ENCODE results near the gene MAPK14. TPM values are rescaled to one million over a fixed set of nuclear protein-coding genes. Genes with fewer than 3 reads are reported as not detected.

MAPK14 gene
- total and polyA plus RNA-seq, 2 of the 4 experiments (the other 2 are of a cell fraction), result 28.4 to 74.4 TPM

DNA sequence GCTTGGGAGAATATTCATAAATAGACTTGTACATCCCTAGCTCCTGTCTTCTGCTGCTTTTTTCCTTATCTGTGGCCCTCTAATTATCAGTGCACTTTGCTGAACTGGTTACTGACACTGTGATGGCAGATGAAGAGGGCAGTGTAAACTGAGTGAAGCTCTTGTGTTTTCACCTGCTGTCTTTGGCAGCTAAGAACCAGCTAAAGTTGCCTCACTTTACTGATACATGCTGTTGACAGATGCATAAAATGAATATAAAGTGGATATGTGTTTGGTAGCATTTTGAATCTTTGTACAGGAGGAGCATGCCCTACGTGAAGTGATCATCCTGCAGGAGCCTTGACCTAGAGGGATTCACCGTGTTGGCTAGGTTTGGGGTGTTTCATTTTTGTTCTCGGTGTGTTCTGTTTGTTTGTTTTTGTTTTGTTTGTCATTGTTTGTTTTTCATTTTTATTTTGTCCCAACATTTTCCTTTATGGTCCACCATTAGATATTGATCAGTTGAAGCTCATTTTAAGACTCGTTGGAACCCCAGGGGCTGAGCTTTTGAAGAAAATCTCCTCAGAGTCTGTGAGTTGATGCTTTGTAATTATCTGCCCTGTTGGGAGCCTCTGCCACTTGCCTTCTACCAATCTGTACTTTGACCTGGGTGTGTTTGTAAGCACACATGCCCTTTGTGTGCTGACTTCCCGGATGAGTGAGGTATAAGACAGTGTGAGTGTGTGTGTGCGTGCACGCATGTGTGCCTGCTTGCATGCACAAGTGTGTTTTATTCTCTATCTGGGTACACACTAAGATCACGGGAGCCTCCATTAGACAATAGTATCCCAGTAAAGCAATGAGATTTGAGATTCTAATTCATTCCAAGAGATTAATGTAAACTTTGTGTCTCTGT is 68.1 kb downstream of the MAPK14 start:
- no peak overlapping the region; the same call in 1 of the 2 replicates for H2AK5ac ChIP-seq (ENCODE audit: low read depth, low read length)
- TF ChIP-seq, protein P1, sequence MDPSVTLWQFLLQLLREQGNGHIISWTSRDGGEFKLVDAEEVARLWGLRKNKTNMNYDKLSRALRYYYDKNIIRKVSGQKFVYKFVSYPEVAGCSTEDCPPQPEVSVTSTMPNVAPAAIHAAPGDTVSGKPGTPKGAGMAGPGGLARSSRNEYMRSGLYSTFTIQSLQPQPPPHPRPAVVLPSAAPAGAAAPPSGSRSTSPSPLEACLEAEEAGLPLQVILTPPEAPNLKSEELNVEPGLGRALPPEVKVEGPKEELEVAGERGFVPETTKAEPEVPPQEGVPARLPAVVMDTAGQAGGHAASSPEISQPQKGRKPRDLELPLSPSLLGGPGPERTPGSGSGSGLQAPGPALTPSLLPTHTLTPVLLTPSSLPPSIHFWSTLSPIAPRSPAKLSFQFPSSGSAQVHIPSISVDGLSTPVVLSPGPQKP (IDR thresholded peaks at IDR 0.05; ENCODE audit: borderline replicate concordance, low read depth, low read length), result no peak
- no peak for TF ChIP-seq MAZ (IDR thresholded peaks at IDR 0.05; ENCODE audit: borderline replicate concordance, low read depth, low read length)
- no peak for TF ChIP-seq MXI1 (IDR thresholded peaks at IDR 0.05; ENCODE audit: borderline replicate concordance, low read depth, low read length)
- TF ChIP-seq RFX5 (IDR thresholded peaks at IDR 0.05; ENCODE audit: low read depth, low read length), result no peak
- no peak for TF ChIP-seq SMC3 (IDR thresholded peaks at IDR 0.05; ENCODE audit: low read depth, low read length)
- TF ChIP-seq FOS (IDR thresholded peaks at IDR 0.05; ENCODE audit: low read depth, low read length), result no peak
- TF ChIP-seq, protein P2, sequence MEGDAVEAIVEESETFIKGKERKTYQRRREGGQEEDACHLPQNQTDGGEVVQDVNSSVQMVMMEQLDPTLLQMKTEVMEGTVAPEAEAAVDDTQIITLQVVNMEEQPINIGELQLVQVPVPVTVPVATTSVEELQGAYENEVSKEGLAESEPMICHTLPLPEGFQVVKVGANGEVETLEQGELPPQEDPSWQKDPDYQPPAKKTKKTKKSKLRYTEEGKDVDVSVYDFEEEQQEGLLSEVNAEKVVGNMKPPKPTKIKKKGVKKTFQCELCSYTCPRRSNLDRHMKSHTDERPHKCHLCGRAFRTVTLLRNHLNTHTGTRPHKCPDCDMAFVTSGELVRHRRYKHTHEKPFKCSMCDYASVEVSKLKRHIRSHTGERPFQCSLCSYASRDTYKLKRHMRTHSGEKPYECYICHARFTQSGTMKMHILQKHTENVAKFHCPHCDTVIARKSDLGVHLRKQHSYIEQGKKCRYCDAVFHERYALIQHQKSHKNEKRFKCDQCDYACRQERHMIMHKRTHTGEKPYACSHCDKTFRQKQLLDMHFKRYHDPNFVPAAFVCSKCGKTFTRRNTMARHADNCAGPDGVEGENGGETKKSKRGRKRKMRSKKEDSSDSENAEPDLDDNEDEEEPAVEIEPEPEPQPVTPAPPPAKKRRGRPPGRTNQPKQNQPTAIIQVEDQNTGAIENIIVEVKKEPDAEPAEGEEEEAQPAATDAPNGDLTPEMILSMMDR (conservative IDR thresholded peaks at IDR 0.05; ENCODE audit: low read depth, low read length), result no peak
- TF ChIP-seq BHLHE40 (IDR thresholded peaks at IDR 0.05; ENCODE audit: low read depth, low read length), result no peak
- TF ChIP-seq CHD1 (IDR thresholded peaks at IDR 0.05; ENCODE audit: low read depth, low read length), result no peak
- TF ChIP-seq POLR2A (IDR thresholded peaks at IDR 0.05; ENCODE audit: low read depth, low read length), result no peak
- no peak for TF ChIP-seq CEBPB (IDR thresholded peaks at IDR 0.05; ENCODE audit: low read depth, low read length)
- BruUV-seq (replicated peaks), result no TSS peak
- no peak overlapping the region for H2AK9ac ChIP-seq (replicated peaks; ENCODE audit: low read depth, low read length, poor library complexity)
- peaks cover 14 to 24% of the 10 kb centered on the region in 2 experiments; a peak in 3 of 4 replicates for H3K79me1 ChIP-seq (ENCODE audit: low read depth in 1 of 2, low read length in 2 of 2)
- no peaks in the 10 kb centered on the region for H3K9me3 ChIP-seq (ENCODE audit: control insufficient read depth, insufficient read depth, low read length)
- H4K20me1 ChIP-seq (ENCODE audit: insufficient read depth, low read length), result 0 out of 2 replicates have a peak, but pooled peaks cover 7% of the 10 kb centered on the region
- peaks cover 14% of the 10 kb centered on the region for H3K36me3 ChIP-seq (ENCODE audit: control insufficient read depth, insufficient read depth, low read length)
- no peak overlapping the region for H2BK15ac ChIP-seq (ENCODE audit: low read depth, low read length)
- no peak overlapping the region for H2AFZ ChIP-seq (replicated peaks; ENCODE audit: low read length, poor library complexity)
- H3K23ac ChIP-seq (ENCODE audit: low read depth, low read length), result no peak overlapping the region
- H3K27ac ChIP-seq (ENCODE audit: insufficient read depth, low read length), result no peak overlapping the region
- intact Hi-C loops (cut with micrococcal nuclease), result loop anchor here (1.0 to 10.0 kb wide), 7 partner anchors 68 to 573 kb away; partner anchors contain the start of genes ARMC12 and MAPK14
- H4K91ac ChIP-seq (ENCODE audit: insufficient read depth, low read depth, low read length), result no peak overlapping the region
- H3K27me3 ChIP-seq (ENCODE audit: control insufficient read depth, insufficient read depth, low read length), result no peaks in the 10 kb centered on the region
- H4K5ac ChIP-seq (ENCODE audit: low read depth, low read length), result no peak overlapping the region
- no peak overlapping the region for H2BK120ac ChIP-seq (ENCODE audit: low read depth, low read length)
- no peak overlapping the region for H2BK20ac ChIP-seq (ENCODE audit: low read depth, low read length)
- dilution Hi-C loops (cut with HindIII; ENCODE audit: low sequenced_read_pairs, unreplicated experiment), result no loop called here
- POLR2A ChIA-PET (ENCODE audit: unreplicated experiment), result no interaction called here
- H3K18ac ChIP-seq (ENCODE audit: low read depth, low read length), result no peak overlapping the region
- no peak overlapping the region for H3K9ac ChIP-seq (ENCODE audit: low read depth, low read length)
- CTCF ChIA-PET, result interaction anchor here (0.6 to 2.6 kb wide), 10 partner anchors 9 to 269 kb away, joined by 3 to 28 read pairs (median 4); partner anchors contain the start of gene MAPK14
- ATAC-seq (ENCODE audit: low read depth) (no peak), DNase-seq (no peak)
- H3K4ac ChIP-seq (ENCODE audit: low read depth, low read length), result no peak overlapping the region
- H2BK5ac ChIP-seq (ENCODE audit: low read depth, low read length, poor library complexity, severe bottlenecking), result no peak overlapping the region
- 100% methylated on average over 1 of the region's 8 CpGs; no CpG with 5 or more reads in 1 of the 2 experiments for WGBS, 2 experiments (ENCODE audit: extremely low coverage in 2 of 2, insufficient read length in 1 of 2)
- peaks cover 3% of the 10 kb centered on the region; the same call in 1 of the 2 replicates for H3K9me1 ChIP-seq (ENCODE audit: insufficient read depth, low read length)
- H3K56ac ChIP-seq (ENCODE audit: extremely low read depth, insufficient read depth, low read length), result no peak overlapping the region
- H3K14ac ChIP-seq (replicated peaks; ENCODE audit: low read depth, low read length), result no peak overlapping the region
- no peak overlapping the region for H3K4me3 ChIP-seq (ENCODE audit: insufficient read depth, low read depth, low read length)
- H3K4me1 ChIP-seq (ENCODE audit: control insufficient read depth, insufficient read depth, low read length), result peaks cover 2% of the 10 kb centered on the region; the same call in 1 of the 2 replicates
- no peak overlapping the region for H4K8ac ChIP-seq (ENCODE audit: low read depth in 2 of 2, low read length in 2 of 2)
- in situ Hi-C loops (cut with MboI; ENCODE audit: low sequenced_read_pairs), result loop anchor here (5.0 kb wide), 1 partner anchor 68 kb away; the partner anchor contains the start of gene MAPK14
- H3K4me2 ChIP-seq (ENCODE audit: low read depth, low read length), result no peak overlapping the region
